GM21723 (cell line): ENCODE results near the gene ECM1.

Source experiments
- ATAC-seq: cut with Tn5 transposase; IDR thresholded peaks from one replicate; pipeline ENCODE4 v1.9.1; 2021; ENCODE audit warnings: mild to moderate bottlenecking, moderate library complexity; ENCODE audit not compliant: unreplicated experiment

ECM1 gene

DNA sequence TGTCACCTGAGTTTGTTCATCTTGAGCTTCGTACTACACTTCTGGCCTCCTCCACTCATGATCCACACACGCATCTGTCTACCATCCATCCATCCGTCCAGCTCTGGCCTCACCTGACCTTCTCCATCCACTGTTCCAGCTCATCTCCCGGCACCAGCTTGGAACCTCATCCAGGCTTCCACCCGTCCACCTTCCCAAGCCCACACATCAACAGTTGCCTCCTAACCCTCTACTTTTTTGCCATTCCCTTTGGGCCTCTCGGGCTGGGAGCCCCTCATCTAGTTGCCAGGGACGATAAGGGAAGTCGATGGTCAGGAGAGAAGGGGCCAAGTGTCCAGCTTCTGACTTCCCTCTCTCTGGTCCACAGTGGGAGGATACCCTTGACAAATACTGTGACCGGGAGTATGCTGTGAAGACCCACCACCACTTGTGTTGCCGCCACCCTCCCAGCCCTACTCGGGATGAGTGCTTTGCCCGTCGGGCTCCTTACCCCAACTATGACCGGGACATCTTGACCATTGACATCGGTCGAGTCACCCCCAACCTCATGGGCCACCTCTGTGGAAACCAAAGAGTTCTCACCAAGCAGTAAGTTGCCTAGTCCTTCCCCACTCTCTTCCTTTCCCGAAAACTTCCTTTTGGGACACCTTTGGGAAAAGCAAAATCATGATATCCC, 4.2 kb downstream of the ECM1 start:
- ATAC-seq, result no peak

DNA sequence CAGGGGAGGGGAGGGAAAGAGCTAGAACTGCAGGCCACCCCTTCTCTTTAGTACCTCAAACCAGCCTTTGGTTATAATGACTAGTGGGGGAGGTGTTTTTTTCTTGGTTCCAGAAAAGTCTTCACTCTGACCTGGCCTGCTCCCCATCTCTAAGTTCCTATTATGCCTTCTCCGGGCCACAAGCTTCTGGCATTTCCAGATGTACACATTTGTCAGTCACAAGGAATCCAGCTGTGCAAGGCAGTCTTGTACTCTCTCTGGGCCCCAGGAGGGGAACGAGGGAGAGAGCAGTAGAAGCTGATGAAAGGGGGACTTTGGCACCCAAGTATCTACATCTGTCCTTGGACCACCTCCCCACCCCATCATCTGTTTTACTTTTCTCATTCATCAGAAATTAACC, 4.9 kb downstream of the ECM1 start:
- ATAC-seq, result no peak

DNA sequence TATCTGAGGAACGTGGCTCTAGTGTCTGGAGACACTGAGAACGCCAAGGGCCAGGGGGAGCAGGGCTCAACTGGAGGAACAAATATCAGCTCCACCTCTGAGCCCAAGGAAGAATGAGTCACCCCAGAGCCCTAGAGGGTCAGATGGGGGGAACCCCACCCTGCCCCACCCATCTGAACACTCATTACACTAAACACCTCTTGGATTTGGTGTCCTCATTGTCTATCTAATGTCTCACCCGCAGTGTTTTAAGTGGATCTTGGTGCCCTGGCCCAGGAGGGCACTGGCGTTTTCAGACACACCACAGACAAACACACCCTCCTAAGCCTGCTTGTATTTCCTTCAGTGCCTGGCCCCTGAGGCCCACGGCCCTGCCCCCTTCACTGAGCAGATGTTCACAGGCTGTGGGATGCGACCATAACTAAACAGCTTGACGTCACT, 5.5 kb downstream of the ECM1 start:
- no peak for ATAC-seq

DNA sequence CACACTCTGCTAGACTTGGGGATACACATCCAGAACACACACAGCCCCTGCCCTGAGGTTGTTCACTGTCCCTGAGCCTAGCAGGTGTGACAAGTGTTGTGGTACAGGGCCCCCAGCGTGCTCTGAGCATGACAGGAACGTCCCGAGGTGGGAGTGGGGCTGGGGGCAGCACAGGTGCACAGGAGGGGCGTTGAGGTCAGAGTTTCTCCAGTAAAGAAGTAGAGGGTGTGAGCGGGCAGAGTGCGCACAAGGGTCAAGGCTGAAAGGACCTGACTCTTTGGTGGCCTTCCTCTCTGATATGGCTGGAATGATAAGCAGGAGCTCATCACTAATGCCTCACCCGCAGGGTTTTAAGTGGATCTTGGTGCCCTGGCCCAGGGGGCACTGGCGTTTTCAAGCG, 6.4 kb downstream of the ECM1 start:
- ATAC-seq, result no peak

DNA sequence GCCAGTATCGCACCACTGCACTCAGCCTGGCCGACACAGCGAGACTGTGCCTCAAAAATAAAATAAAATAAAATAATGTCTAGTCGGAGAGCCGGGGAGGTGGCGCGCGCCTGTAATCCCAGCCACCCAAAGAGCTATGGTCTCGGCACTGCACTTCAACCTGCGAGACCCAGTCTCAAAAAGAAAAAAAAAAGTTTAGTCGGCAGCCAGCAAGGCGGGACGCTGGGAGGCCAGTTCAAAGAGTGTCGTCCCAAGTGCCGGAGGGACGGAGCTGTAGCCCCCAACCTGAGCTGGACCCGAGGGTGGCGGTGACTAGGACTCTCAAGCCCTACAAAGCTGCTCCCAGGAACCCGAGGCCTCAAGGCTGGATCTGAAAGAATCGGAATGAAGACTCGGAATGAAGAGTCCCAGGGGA, 7.0 kb downstream of the ECM1 start:
- no peak for ATAC-seq

DNA sequence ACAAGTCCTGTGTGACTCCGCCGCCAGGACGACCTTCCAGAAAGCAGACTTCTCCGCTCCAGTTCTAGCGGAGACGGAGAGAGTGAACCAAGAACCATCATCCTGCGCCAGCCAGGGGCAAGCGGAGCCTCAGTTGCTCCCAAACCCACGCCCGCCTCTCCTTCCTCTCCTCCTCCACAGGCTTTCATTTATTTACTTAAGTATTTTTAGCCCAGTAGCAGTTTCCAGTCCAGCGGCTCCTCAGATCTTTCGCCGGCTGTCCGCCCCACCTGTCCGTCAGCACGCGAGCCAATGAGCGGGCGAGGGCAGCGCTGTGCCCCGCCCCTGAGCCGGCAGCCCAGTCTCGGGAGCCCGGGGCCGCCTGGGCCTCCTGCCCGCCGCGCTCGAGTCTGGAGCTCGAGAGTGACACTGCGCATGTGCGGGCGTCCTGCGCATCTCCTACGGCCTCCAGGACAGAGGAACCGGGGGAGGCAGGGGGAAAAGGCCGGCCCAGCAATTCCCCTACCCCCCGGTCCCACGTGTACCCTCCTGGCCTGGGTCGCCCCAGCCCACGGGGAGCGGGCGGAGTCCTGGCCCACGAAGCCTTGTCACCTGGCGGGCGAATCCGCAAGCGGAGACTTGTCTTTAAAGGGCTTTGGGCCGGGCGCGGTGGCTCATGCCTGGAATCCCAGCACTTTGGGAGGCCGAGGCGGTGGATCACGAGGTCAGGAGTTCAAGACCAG, 7.6 kb downstream of the ECM1 start, which contains the start of gene FALEC:
TSS of gene FALEC (plus strand) at position 425 of the 722 bp plus-strand sequence.
- peak; percentile 94 for ATAC-seq

DNA sequence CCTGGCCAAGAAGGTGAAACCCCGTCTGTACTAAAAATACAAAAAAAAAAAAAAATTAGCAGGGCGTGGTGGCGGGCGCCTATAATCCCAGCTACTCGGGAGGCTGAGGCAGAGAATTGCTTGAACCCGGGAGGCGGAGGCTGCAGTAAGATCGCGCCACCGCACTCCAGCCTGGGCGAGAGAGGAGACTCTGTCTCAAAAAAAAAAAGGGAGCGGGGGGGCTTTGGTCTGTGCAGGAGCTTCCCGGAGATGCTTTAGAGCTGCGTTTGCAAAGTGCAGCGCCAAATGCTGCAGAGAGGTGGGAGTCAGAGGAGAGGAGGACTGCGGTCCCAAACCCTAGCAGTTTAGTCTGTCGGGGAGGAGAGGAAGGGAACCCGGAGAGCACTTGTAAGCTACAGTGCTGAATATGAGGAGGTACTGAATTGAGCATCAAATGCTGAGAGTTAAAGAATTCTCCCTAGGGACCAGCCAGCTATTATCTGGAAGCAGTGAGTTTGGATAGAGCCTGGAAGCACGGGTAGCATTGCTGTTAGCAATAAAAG, 8.2 kb downstream of the ECM1 start:
- peak; percentile 4 for ATAC-seq

DNA sequence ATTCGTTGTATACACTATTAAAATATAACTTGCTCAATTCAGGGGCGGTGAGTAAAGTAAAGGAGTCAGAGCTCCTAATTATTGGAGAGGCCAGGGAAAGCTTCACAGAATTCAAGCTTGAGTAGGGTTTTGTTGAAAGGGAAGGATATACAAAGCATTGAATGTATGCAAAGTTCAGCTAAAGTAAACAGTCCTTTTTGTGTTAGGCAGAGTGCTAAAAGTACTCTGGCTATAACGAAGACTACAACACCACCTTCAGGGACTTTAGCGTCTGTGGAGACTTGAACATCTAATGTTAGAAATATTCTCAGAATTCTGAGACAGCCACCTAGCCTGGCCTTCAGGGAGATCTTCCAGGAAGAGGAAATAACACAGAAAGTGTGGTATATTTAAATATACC, 8.7 kb downstream of the ECM1 start:
- no peak for ATAC-seq

DNA sequence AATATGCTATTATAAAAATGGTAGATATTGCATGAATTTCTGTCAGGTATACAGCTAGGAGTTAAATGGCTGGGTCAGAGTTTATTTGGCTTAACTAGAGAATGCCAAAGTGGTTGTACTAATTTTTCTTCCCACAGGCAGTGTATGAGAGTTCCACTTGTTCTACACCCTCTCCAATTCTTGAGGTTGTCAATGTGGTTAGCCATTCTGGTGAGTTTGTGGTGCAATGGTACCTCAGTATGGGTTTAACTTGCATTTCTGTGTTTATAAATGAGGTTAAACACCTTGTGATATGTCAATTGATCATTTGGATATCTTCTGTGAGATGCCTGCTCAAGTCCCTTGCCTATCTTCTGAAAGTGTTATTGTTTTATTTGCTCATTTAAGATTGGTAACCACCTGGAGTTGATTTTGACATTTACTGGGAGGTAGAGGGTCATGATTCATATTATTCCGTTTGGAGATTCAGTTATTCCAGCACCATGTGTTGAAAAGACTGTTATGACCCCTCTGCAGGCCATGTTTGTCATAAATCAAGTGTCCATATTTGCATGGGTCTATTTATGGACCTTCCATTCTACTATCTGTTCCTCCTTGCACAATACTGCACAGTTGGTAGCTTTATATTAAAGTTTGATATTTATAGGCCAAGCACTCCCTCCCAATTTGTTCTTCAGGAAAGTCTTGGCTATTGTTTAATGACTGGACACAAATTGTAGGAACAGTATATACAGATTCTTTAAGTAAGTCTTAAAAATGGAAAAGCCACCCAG, 13.5 kb downstream of the ECM1 start:
- ATAC-seq, result no peak

DNA sequence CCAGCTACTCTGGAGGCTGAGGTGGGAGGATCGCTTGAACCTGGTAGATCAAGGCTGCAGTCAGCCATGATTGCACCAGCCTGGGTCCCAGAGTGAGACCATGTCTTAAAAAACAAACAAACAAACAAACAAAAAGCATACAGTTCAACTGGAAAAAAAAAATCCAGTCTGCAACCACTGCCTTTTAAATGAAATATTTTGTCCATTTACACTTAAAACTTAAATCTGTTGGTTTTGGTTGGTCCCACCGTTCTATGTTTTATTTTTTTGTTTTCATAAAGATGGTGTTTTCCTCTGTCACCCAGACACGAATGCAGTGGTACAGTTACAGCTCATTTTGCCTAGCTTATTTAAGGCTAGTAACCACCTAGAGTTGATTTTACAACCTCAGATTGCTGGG, 17.4 kb downstream of the ECM1 start:
- no peak for ATAC-seq

DNA sequence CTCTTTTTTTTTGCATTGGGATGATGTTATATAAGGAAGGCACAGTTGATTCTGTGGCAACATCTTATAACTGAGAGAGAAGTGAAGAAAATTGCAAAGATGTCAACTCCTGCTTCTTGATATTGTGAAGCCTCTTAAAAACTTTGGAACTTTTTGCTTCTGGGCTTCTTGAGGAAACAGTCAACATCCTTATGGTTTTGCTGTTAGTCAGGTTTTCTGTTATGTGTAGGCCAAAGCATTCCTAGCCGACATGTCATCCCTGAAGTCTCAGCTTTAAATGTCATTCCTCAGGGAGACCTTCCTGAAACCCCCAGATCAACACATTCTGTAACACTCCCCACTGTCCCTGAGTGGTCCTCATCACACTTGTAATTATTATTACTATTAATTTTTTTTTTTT, 20.3 kb downstream of the ECM1 start:
- no peak for ATAC-seq

DNA sequence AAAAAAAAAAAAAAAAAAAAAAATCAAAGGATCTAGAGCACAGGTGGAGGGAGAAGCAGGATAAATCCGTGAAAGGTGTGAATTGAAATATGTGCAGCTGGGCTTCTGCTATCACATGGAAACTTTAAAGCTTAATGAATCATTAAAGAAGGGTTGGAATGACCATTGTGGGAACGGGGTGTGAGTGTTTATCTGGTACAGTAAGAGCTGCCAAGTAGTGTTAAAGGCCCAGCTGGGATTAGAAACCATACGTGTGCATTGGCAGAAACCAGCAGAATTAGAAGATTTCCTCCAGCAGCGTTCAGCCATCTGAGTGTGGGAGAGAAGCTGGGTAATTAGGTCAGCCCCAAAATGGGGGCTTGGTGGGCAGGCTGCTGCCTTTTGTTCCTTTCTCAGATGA, 21.1 kb downstream of the ECM1 start:
- ATAC-seq, result no peak

DNA sequence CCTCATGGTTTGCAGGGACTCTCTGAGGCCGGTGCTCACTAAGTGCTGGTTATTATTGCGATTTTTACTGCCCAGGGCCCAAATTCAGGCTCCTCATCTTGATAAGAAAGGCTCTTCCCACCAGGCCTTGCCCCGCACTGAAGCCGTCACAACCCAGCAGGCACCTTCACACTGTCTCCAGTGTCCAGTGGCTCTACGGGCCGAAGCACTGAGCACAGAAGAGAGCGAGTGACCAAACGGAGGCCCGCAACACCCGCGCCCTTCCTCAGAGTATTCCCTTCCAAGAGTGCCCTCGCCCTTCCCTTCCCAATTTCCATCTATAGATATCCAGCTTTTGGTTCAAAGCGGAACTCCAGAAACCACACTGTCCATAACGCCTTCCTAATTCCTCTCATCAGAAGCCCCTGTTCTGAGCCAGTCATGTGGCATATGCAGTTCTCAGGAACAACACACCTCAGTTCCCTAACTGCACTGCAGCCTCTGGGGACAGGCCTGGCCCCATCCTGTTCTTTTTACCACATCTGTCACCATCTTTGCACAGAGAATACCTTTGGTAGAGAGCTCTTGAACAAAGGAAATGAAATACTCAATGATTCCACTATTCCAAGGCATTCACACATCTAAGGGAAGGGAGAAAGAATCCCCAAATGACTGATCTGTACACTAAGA, 22.7 kb downstream of the ECM1 start:
- ATAC-seq, result no peak

DNA sequence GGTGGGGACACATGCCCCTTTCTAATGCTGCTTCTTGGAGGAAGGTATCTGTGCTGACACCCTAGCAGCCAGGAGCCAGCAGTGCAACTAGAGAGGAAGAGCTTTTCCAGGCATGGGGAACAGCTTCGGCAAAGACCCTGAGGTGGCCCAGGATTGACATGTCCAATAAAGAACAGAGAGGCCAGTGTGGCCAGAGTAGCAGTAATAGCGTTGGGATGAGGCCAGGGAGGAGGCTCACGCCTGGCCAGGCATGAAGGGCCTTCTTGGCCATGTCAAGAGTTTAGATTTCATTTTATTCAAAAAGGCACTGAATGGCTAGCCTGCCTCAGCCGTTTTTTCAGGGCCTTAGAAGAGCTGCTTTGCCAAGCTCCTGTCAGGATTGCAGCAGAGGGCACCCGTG, 25.0 kb downstream of the ECM1 start:
- no peak for ATAC-seq

DNA sequence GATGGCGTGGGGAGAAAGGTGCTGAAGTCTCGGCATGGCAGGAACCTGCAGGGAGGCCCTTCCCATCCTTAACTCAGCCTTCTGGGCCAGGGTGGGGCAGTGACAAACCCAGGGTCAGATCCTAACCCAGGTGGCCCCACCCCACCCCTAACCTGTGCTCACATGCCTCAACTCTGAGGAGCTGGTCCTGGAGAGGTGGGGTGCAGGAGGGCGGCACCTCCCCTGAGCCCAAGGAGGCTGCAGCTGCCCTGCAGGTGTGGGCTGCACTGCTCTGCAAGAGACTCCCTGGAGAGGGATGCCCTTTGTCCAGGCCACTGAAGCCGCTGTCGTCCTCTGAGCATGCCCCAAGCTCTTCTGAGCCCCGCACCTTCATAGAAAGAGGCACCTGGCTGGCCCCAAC, 26.1 kb downstream of the ECM1 start:
- ATAC-seq, result no peak

DNA sequence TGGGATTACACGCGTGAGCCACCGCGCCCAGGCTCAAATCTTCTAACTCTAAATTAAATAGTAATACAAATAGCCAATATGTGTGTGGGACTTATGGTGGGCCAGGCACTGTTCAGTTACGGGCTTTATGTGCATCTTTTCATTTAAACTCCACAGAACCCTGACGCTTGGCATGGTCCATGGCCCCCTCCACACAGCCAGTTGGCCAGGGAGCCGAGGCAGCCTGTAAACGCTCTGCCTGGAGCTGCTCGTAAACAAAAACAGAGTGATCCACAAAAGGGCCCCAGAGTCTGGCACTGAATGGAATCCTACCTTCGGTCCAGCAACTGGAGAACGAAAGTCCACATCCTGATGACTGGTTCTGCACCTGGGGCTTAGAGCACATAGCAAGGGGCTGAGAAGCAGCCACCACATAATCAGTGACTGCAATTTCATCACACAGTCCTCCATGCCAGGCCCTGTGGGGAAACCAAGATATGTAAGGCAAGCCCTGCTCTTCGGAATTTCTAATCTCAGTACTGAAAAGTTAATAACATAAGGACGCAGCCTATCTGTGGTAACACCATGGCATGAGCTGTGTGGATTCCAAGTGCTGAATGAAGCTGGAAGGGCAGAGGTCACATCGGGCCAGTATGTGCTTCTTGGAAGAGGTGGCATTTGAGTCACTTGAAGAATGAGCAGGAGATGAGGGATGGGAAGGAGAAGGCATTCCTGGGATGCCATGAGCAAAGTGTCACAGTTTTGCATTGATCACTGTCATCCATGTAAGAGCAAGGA, 27.8 kb downstream of the ECM1 start:
- ATAC-seq, result no peak

DNA sequence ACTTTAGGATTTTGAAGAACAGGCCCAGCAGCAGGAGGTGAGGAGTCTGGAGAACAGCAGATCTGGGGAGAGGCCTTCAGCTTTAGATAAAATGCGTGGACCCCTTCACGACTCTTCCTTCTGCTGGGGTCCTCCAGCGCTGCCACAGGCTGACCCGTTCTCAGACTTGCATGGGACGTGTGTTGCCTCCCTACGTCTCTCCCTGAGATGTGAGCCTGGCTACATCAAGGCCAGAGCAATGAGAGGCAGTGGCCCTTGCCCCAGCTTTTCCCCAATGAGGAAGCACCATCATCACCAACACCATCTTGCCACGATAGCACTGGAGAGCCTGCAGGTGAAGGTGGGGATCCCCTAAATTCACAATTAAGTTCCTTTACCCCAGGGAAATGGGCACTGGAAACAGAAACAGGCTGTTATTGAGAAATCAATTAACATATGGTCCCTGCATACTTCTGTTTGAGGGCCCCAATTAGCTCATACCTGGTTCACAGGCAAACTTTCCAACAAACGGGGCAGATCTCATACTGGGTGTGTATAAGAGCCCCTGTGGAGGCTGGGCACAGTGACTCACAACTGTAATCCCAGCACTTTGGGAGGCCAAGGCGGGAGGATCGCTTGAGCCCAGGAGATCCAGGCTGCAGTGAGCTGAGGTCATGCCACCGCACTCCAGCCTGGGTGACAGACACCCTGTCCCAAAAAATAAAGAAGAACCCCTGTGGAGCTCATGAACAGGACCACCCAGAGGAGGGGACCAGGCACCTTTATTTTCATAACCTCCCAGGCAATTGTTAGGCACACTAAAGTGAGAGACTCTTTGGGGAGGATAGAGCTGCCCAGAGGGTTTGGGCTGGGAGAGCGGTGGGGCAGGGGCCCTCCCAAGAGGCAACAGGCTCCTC, 29.2 kb downstream of the ECM1 start:
- no peak for ATAC-seq

DNA sequence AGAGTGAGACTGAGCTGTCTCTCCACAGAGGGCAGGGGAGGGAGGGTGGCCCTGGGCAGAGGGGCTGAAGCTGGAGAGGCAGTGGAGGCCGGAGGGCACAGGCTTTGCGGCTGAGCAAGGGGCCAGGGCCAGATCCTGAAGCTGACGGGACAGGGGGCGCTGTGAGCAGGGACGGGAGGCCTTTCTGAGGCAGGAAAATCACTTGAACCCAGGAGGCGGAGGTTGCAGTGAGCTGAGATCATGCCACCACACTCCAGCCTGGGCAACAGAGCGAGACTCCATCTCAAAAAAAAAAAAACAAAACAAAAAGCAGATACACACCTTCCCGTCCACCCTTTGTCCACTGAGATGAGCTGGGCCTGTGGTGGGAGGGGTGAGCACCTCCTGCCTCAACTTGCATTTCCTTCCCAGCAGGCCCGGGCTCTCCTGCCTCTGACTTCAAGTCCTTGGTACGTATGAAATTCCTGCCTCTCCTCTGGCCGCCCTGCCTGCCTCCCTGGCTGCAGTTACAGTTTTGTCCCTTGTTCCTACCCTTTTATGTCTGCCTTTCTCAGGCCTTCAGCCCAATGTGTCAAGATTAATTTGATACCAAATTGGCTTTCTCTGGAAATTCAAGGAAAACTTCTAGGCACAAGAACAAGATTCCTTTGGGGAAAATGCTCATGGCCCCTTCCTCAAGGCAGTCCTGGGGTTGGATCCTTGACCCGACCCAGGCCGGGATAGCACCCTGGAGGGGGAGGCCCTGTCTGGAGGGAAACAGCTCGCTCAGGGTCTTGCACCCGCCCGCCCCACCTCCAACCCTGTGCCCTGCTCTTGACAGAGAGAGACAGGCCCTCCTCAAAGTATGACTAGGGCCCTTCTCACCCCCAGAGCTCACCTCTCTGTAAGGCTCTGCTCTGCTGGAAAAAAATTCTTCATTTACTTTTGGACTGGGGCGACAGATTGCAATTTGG, 30.1 kb downstream of the ECM1 start:
- ATAC-seq, result no peak
